ENCODE results near the gene CTNNA2.

The CTNNA2 gene

GRCh38 chr2:79512442-79513401 lies at the start of gene CTNNA2:
Gene CTNNA2 (plus strand): TSS chr2:79513051.
- peak; percentile 91 for DNase-seq (ENCODE audit: low spot score)

DNA sequence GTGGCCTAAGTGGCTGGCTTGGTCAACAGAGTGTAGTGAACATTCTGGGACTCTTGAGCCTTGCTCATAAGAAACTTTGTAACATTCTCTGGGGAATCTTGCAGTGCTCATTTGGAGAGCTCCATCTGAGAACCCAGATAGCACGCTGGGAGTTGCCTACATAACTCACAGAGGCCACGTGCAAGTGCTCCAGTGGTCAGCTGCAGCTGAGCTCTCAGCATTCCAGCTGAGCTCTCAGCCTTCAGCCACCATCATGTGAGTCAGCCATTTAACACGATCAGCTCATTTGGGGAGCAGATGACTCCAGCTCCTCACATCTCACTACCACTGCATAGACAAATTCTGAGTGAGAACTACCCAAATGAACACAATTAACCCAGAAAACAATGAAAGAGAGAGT lies 25.5 kb upstream of the CTNNA2 start:
- DNase-seq (ENCODE audit: low spot score): no peak

GRCh38 chr2:79511320-79511951 lies 1.4 kb upstream of the CTNNA2 start:
- peak; percentile 55 for DNase-seq (ENCODE audit: low spot score)

DNA sequence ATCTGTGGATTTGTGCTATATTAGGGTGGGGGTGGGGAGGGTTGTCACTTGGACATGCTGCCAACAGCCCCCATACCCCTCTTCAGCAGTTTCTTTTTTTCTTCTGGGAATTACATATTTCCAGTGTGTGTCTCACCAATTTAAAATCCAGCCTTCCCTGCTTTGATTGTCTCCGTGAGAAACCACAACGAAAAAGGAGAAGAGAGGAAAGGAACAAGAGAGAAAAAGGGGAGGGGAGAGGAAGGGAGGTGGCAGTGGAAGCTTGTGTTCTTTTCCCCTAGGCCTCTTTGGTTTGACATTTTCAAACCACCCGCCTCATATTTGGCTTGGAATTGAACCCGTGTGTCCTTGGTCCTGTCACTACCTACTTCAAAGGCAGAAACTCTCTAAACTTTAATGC lies 860 bp downstream of the CTNNA2 start:
- no peak for DNase-seq (ENCODE audit: low spot score)

DNA sequence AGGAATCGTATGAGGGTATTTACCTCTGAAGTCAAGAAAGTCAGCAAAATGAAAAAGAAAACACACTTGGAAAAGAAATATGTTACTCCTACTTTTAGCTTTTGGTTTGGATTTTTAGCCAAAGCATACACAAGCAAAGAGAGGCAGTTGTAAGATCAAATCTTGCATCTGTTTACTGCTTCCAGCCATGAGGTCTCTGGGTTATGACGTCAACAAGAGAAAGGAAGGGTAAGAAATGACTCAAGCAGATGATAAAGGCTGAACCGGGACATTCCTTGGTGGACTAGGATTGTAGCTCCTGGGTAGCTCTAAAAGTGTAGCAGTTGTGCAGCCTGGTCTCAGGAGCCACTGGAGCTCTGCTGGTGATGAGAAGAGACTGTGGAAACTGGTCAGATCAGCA lies 16.8 kb downstream of the CTNNA2 start:
- DNase-seq (ENCODE audit: low spot score): no peak

DNA sequence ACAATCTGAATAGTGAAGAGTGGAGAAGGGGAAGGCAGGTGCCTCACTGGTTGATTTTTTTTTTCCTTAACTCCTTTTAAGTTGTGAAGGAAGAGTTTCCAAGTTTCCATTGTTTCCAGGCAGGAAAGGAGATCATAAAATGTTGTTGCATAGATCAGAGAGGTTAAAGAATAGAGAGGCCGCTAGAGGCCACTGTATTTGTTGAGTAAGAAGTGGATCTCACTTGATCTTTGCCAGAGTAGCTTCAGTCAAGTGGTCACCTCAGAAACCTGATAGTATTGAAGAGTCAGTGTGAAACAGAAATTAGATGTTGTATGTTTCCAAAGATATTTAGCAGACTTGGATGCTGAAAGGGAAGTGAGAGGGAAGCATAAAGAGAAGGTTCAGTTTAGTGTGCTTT lies 17.6 kb downstream of the CTNNA2 start:
- no peak for DNase-seq (ENCODE audit: low spot score)

- DNase-seq (ENCODE audit: low spot score): no peak
Measured at GRCh38 chr2:79547568-79547967, 34.7 kb downstream of the CTNNA2 start.

- DNase-seq (ENCODE audit: low spot score): no peak
Measured at GRCh38 chr2:79552653-79553052, 39.8 kb downstream of the CTNNA2 start.

DNA sequence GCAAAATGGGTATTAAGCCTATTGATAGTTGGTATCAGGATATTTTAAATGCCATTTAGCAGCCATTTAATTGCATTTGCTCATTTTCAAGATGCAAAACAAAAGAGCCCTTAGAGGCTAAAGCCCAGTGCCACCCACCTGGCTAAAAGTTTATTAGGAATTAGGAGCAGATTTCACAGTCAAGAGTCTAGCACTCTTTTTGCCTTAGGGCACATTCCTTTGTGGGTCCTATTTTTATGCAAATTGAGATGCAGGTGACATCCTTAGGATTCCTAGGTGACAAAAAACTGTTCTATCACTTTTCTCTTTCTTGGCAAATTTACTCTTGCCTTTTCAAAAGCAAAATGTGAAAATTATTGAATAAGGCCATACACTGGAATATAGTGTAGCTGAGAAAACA lies 42.0 kb downstream of the CTNNA2 start:
- peak; percentile 10 for DNase-seq (ENCODE audit: low spot score)

GRCh38 chr2:79564065-79564464 lies 51.2 kb downstream of the CTNNA2 start:
- no peak for DNase-seq (ENCODE audit: low spot score)

DNA sequence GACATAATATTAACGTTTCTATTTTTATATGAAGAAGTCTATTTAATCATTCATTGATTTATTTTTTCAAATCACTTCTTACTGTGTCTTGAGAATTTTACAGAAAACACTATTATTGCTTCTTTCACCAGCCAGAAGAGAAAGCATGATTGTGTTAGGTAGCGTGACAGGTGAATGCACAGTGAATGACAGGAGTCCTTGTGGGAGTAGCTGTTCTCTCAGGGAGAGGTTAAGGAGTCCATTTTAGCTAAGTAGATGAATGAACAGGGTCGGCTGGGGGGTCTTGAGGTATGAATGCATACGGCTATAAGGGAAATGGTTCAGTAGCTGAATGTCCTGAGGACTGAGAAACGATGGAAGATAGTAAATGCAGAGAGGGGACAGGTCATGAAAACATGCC lies 56.2 kb downstream of the CTNNA2 start:
- no peak for DNase-seq (ENCODE audit: low spot score)

- no peak for DNase-seq (ENCODE audit: low spot score)
Measured at GRCh38 chr2:79573895-79574674, 61.2 kb downstream of the CTNNA2 start.

DNA sequence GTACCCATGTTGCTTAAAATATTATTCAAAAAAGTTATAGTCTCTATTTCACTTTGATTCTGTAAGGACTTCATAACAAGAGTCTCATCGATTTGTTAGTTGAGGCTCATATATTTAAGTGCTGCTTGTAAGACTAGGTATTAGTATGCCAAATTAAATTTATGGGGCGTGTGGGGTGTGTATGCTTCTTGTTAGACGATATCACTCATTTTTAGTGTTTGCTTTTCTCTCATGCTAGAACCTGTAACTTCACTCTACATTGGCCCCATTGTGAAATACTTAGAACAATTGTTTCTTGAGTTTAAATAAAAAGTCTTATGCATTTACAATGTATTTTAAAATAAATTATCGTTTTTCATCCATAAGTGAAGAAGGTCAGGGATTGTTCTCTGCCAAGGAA lies 63.6 kb downstream of the CTNNA2 start:
- no peak for DNase-seq (ENCODE audit: low spot score)

DNA sequence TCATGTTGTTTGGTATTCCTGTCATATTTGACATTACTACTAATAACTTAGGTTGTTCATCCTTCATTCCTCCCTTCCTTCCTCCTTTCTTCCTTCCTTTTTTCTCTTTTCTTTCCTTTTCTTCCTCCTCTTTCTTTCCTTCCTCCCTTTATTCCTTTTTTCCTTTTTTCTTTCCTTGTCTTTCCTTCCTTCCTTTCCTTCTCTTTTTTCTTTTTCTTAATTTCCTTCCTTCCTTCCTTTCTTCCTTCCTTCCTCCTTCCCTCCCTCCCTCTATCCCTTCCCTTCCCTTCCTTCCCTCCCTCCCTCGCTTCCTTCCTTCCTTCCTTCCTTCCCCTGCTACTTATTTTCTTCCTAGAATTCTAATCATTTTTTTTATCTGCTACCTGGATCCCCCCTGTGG lies 66.1 kb downstream of the CTNNA2 start:
- no peak for DNase-seq (ENCODE audit: low spot score)

DNA sequence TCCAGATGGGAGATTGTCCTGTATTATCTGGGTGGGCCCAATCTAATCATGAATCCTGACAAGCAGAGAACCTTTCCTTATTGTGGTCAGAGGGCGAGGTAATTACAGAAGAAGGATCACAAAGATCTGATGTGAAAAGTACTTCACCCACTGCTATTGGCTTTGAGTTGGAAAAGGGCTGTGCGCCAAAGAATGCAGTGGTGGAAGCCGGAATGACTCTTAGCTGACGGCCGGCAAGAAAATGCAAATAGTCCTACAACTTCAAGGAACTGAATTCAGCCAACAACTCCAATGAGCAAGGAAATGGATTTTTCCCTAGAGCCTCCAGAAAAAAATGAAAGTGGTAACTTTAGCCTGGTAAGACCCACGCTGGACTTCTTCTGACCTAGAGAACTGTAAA lies 67.3 kb downstream of the CTNNA2 start:
- DNase-seq (ENCODE audit: low spot score): no peak

DNA sequence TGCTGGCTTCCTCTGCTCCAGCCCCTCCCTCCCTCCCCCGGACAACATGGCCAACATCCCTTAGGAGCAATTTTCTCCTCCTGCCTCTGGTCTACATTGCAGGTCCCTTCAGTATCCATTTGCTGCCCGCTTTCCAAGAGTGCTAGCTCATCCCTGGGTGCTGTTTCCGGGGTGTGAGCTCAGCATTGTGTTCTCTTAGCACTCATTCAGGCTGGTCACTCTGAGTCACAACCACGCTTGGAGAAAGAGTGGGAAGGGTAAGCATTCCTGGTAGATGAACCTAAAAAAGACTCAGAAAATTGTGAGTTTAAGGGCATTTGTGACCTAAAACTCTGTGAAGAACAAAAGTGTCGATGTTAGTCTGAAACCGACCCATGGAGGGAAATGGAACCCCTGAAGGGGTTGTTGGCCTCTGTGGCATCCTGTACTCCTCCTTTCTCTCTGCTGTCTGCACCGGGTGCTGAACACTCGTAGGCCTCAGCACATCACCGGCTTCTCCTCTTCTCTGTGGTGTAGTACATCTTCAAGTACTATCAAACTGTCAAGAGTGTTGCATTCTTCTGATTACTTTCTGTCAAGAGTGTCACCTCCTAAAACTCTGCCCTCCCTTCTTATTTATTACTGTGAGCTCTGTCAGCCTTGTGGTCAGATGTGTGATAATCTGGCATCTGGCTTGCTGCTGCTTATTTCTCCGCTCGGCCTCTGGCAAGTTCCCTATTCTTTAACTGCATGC lies 73.0 kb downstream of the CTNNA2 start:
- DNase-seq (ENCODE audit: low spot score): no peak

- DNase-seq (ENCODE audit: low spot score): no peak
Measured at GRCh38 chr2:79591281-79591680, 78.4 kb downstream of the CTNNA2 start.

DNA sequence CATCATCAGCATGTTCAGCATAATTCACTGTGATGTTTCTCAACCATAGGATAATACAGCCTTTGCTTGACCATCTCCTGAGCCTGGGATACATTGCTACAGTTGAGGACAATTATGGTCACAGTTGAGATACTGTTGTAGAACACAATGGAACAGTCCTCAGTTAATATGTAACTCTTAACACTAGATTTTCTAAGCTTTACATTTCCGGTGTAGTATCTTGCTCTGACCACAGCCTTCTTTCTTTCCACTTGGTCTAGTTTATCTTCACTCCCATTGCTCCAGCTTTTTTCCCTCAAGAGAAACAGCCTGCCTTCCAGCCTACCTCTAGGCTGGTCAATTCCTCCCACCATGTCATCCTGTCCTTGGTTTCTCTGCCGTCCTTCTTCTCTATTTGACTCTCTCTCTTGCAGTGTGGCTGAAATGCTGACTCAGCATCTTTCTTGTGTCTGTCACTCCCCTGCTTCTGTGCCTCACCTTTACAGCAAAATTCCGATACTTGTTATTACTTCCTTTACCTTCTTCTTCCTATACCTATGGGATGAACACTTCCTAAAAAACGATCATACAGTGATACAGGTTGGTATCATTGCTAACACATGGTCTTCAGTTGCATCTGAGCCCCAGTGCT lies 80.5 kb downstream of the CTNNA2 start:
- no peak for DNase-seq (ENCODE audit: low spot score)

GRCh38 chr2:79596403-79596802 lies 83.6 kb downstream of the CTNNA2 start:
- DNase-seq (ENCODE audit: low spot score): peak; percentile 23

DNA sequence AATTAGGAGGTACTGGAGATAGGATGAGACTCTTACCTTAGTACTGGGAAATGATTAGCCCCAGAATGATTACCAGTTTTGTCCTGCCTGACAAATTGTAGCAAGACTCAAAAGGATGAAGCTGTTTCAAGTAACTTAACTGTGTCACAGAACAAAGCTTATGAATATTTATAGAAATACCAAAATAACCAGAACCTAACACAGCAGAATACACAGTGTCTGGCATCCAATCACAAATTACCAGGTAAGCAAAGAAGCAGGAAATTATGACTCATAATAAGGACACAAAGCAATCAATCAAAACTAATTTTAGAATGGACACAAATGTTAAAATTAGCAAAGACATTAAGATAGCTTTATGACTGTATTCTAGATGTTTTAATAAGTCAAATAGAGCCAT lies 91.9 kb downstream of the CTNNA2 start:
- no peak for DNase-seq (ENCODE audit: low spot score)

- DNase-seq (ENCODE audit: low spot score): no peak
Measured at GRCh38 chr2:79611448-79612016, 98.7 kb downstream of the CTNNA2 start.

Data from iPS-NIHi11 (cell line).